Osteocyte (in vitro differentiated cells): ENCODE results near the gene DLG2. TPM values are rescaled to one million over a fixed set of nuclear protein-coding genes. Genes with fewer than 3 reads are reported as not detected.

Experiments
- DNase-seq: peaks from one replicate; pipeline ENCODE4 v3.0.0; 2021; ENCODE audit warnings: mixed read lengths; ENCODE audit not compliant: unreplicated experiment; ENCODE audit errors: extremely low spot score
- H3K27ac Mint-ChIP-seq: one replicate; pipeline ENCODE4 v1.8.0; 2021; ENCODE audit warnings: mild to moderate bottlenecking, mixed read lengths; ENCODE audit not compliant: unreplicated experiment
- H3K27me3 Mint-ChIP-seq: one replicate; pipeline ENCODE4 v1.8.0; 2021; ENCODE audit warnings: mixed read lengths; ENCODE audit not compliant: unreplicated experiment
- H3K36me3 Mint-ChIP-seq: one replicate; pipeline ENCODE4 v1.8.0; 2021; ENCODE audit warnings: mixed read lengths; ENCODE audit not compliant: unreplicated experiment
- H3K4me1 Mint-ChIP-seq: one replicate; pipeline ENCODE4 v1.8.0; 2021; ENCODE audit warnings: mixed read lengths; ENCODE audit not compliant: unreplicated experiment
- H3K4me3 Mint-ChIP-seq: one replicate; pipeline ENCODE4 v1.8.0; 2021; ENCODE audit warnings: mild to moderate bottlenecking, moderate library complexity, mixed read lengths; ENCODE audit not compliant: unreplicated experiment
- H3K9me3 Mint-ChIP-seq: one replicate; pipeline ENCODE4 v1.8.0; 2021; ENCODE audit warnings: mixed read lengths; ENCODE audit not compliant: unreplicated experiment
- CTCF ChIP-seq: fragments of 200-600 bp; sonication (generic); IDR thresholded peaks from 2 replicates; pipeline ENCODE4 v1.5.0; 2021; ENCODE audit warnings: antibody characterized with exemption, mild to moderate bottlenecking, moderate library complexity
- total RNA-seq: library from RNA; stranded (reverse); gene quantifications from 2 replicates; pipeline ENCODE4 v1.2.1, GENCODE V29; 2021

The DLG2 gene
- total RNA-seq, 1 donor from 2014 or later = 2.1 TPM

GRCh38 chr11:84686716-84687115 is 940.4 kb downstream of the DLG2 start:
- Mint-ChIP-seq H3K27me3 (no peaks in the 10 kb centered on the region), H3K9me3 (no peaks in the 10 kb centered on the region), H3K27ac (no peak overlapping the region), H3K4me1 (no peaks in the 10 kb centered on the region), H3K36me3 (no peaks in the 10 kb centered on the region), H3K4me3 (no peak overlapping the region)
- no peak for DNase-seq
- no peak for TF ChIP-seq CTCF

GRCh38 chr11:84685976-84686375 is 941.2 kb downstream of the DLG2 start:
- H3K36me3 Mint-ChIP-seq = no peaks in the 10 kb centered on the region
- H3K27me3 Mint-ChIP-seq = no peaks in the 10 kb centered on the region
- H3K9me3 Mint-ChIP-seq = no peaks in the 10 kb centered on the region
- no peak for DNase-seq
- H3K4me1 Mint-ChIP-seq = no peaks in the 10 kb centered on the region
- H3K27ac Mint-ChIP-seq = no peak overlapping the region
- TF ChIP-seq CTCF = no peak
- H3K4me3 Mint-ChIP-seq = no peak overlapping the region

GRCh38 chr11:84685149-84685548 is 942.0 kb downstream of the DLG2 start:
- Mint-ChIP-seq H3K36me3 (no peaks in the 10 kb centered on the region), H3K9me3 (no peaks in the 10 kb centered on the region), H3K27me3 (no peaks in the 10 kb centered on the region), H3K27ac (no peak overlapping the region), H3K4me3 (no peak overlapping the region), H3K4me1 (no peaks in the 10 kb centered on the region)
- no peak for DNase-seq
- no peak for TF ChIP-seq CTCF

- no peaks in the 10 kb centered on the region for H3K9me3 Mint-ChIP-seq
- no peak for DNase-seq
- H3K4me1 Mint-ChIP-seq = no peaks in the 10 kb centered on the region
- no peaks in the 10 kb centered on the region for H3K36me3 Mint-ChIP-seq
- no peak overlapping the region for H3K27ac Mint-ChIP-seq
- no peaks in the 10 kb centered on the region for H3K27me3 Mint-ChIP-seq
- no peak overlapping the region for H3K4me3 Mint-ChIP-seq
- TF ChIP-seq CTCF = no peak
Observed at GRCh38 chr11:84681456-84681855, 945.7 kb downstream of the DLG2 start.

GRCh38 chr11:84675396-84676025 is 951.6 kb downstream of the DLG2 start:
- Mint-ChIP-seq H3K27ac (no peak overlapping the region), H3K27me3 (no peaks in the 10 kb centered on the region), H3K4me1 (no peaks in the 10 kb centered on the region), H3K4me3 (no peak overlapping the region), H3K36me3 (no peaks in the 10 kb centered on the region), H3K9me3 (no peaks in the 10 kb centered on the region)
- no peak for TF ChIP-seq CTCF
- no peak for DNase-seq
